NCI-H2196 (cell line): Measurements from ENCODE around the gene PRKN.

Experiments
- DNase-seq: peaks from one replicate; lab custom pipeline; 2025; ENCODE audit not compliant: unreplicated experiment; lab: John Stamatoyannopoulos, UW

PRKN gene

GRCh38 chr6:162005372-162005771, 722.2 kb downstream of the PRKN start:
- no peak for DNase-seq

- no peak for DNase-seq
Observed at GRCh38 chr6:161996783-161997182, 730.8 kb downstream of the PRKN start.

- no peak for DNase-seq
Observed at GRCh38 chr6:161985876-161986423, 741.6 kb downstream of the PRKN start.

- no peak for DNase-seq
Observed at GRCh38 chr6:161984713-161985112, 742.9 kb downstream of the PRKN start.

- no peak for DNase-seq
Observed at GRCh38 chr6:161976553-161976952, 751.0 kb downstream of the PRKN start.

- DNase-seq: no peak
Observed at GRCh38 chr6:161973064-161973463, 754.5 kb downstream of the PRKN start.

- DNase-seq: no peak
Observed at GRCh38 chr6:161971043-161971442, 756.5 kb downstream of the PRKN start.

- no peak for DNase-seq
Observed at GRCh38 chr6:161963634-161964234, 763.8 kb downstream of the PRKN start.

- DNase-seq: no peak
Observed at GRCh38 chr6:161963181-161963580, 764.4 kb downstream of the PRKN start.

GRCh38 chr6:161961796-161962195, 765.8 kb downstream of the PRKN start:
- DNase-seq: no peak

GRCh38 chr6:161961046-161961445, 766.5 kb downstream of the PRKN start:
- no peak for DNase-seq

- no peak for DNase-seq
Observed at GRCh38 chr6:161959072-161959471, 768.5 kb downstream of the PRKN start.

GRCh38 chr6:161956082-161956481, 771.5 kb downstream of the PRKN start:
- DNase-seq: no peak

GRCh38 chr6:161954699-161955276, 772.8 kb downstream of the PRKN start:
- DNase-seq: no peak

GRCh38 chr6:161954077-161954476, 773.5 kb downstream of the PRKN start:
- no peak for DNase-seq

GRCh38 chr6:161951126-161951525, 776.4 kb downstream of the PRKN start:
- DNase-seq: no peak

- DNase-seq: no peak
Observed at GRCh38 chr6:161949531-161949930, 778.0 kb downstream of the PRKN start.

- DNase-seq: no peak
Observed at GRCh38 chr6:161948462-161948861, 779.1 kb downstream of the PRKN start.

GRCh38 chr6:161947371-161947770, 780.2 kb downstream of the PRKN start:
- no peak for DNase-seq

GRCh38 chr6:161946461-161946860, 781.1 kb downstream of the PRKN start:
- no peak for DNase-seq

GRCh38 chr6:161943561-161943960, 784.0 kb downstream of the PRKN start:
- DNase-seq: no peak

GRCh38 chr6:161941565-161941964, 786.0 kb downstream of the PRKN start:
- no peak for DNase-seq

- DNase-seq: no peak
Observed at GRCh38 chr6:161940519-161940918, 787.0 kb downstream of the PRKN start.
